Measurements from ENCODE around the gene INSR.

The INSR gene

DNA sequence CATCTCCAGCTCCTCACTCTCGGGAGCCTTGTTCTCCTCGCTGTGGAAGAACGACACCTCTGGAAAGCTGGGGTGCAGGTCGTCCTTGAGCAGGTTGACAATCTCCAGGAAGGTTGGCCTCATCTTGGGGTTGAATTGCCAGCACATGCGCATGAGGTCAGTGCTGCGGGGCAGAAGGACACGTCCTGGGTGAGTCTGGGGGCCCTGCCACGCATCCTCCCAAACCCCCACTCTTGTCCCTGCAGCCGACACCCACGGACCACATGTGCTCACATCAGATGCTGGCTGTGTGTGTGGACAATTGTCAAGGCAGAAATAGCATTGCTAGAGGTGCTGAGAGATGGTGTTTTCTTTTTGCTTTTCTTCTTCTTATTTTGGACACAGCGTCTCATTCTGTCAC is 177.0 kb downstream of the INSR start:
- no peak for TF ChIP-seq NFIC (IDR thresholded peaks at IDR 0.05)
- no peak for TF ChIP-seq ZBTB7A (IDR thresholded peaks at IDR 0.05; ENCODE audit: low read depth)
- no peak for TF ChIP-seq YY1 (IDR thresholded peaks at IDR 0.05; ENCODE audit: low read depth)
- no peak for TF ChIP-seq CREB1 (IDR thresholded peaks at IDR 0.05; ENCODE audit: low read depth)
- no peak for TF ChIP-seq CEBPB (IDR thresholded peaks at IDR 0.05)
- TF ChIP-seq EGR1 (IDR thresholded peaks at IDR 0.05) = no peak
- no peak for TF ChIP-seq MAX (IDR thresholded peaks at IDR 0.05)
- TF ChIP-seq TEAD4 (IDR thresholded peaks at IDR 0.05) = no peak
- TF ChIP-seq, protein P1, sequence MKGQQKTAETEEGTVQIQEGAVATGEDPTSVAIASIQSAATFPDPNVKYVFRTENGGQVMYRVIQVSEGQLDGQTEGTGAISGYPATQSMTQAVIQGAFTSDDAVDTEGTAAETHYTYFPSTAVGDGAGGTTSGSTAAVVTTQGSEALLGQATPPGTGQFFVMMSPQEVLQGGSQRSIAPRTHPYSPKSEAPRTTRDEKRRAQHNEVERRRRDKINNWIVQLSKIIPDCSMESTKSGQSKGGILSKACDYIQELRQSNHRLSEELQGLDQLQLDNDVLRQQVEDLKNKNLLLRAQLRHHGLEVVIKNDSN (IDR thresholded peaks at IDR 0.05) = no peak
- TF ChIP-seq TCF12 (IDR thresholded peaks at IDR 0.05; ENCODE audit: low read depth) = no peak
- no peak for TF ChIP-seq REST (IDR thresholded peaks at IDR 0.05; ENCODE audit: low read depth)
- no peak for TF ChIP-seq TAF1 (IDR thresholded peaks at IDR 0.05; ENCODE audit: low read depth)
- no peak for TF ChIP-seq RAD21 (IDR thresholded peaks at IDR 0.05; ENCODE audit: low read depth)
- TF ChIP-seq EP300 (IDR thresholded peaks at IDR 0.05; ENCODE audit: borderline replicate concordance) = no peak
- TF ChIP-seq FOXM1 (IDR thresholded peaks at IDR 0.05; ENCODE audit: borderline replicate concordance, low read depth) = no peak

DNA sequence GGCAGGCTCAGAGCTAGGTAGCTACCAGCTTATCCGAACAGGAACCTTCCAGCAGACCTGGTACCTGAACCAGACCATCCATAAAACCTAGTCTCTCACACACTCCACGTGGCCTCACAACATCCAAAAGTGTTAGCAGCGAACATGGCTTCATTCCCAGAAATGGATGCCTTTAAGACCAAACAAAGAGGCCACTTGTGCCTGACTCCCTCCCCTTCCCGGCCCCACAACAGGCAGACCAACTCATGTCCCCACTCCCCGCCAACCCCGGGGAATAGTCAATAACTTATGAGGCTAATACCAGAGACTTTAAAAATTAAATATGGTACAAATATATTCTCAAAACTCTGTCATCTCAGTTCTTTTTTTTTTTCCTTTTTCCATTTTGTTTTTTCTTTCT is 178.5 kb downstream of the INSR start:
- TF ChIP-seq TEAD4 (IDR thresholded peaks at IDR 0.05) (no peak), TCF12 (IDR thresholded peaks at IDR 0.05; ENCODE audit: low read depth) (no peak), EGR1 (IDR thresholded peaks at IDR 0.05) (no peak), YY1 (IDR thresholded peaks at IDR 0.05; ENCODE audit: low read depth) (no peak), FOXM1 (IDR thresholded peaks at IDR 0.05; ENCODE audit: borderline replicate concordance, low read depth) (no peak), NFIC (IDR thresholded peaks at IDR 0.05) (no peak), ZBTB7A (IDR thresholded peaks at IDR 0.05; ENCODE audit: low read depth) (no peak), CREB1 (IDR thresholded peaks at IDR 0.05; ENCODE audit: low read depth) (no peak), TAF1 (IDR thresholded peaks at IDR 0.05; ENCODE audit: low read depth) (no peak), EP300 (IDR thresholded peaks at IDR 0.05; ENCODE audit: borderline replicate concordance) (no peak), CEBPB (IDR thresholded peaks at IDR 0.05) (no peak), RAD21 (IDR thresholded peaks at IDR 0.05; ENCODE audit: low read depth) (no peak), REST (IDR thresholded peaks at IDR 0.05; ENCODE audit: low read depth) (no peak)
- TF ChIP-seq, protein P1 (IDR thresholded peaks at IDR 0.05) = no peak

- TF ChIP-seq CREB1 (IDR thresholded peaks at IDR 0.05; ENCODE audit: low read depth) (no peak), REST (IDR thresholded peaks at IDR 0.05; ENCODE audit: low read depth) (peak; percentile 81), YY1 (IDR thresholded peaks at IDR 0.05; ENCODE audit: low read depth) (no peak), TAF1 (IDR thresholded peaks at IDR 0.05; ENCODE audit: low read depth) (no peak), MAX (IDR thresholded peaks at IDR 0.05) (no peak)
Measured at GRCh38 chr19:7113233-7113632, 181.0 kb downstream of the INSR start.

DNA sequence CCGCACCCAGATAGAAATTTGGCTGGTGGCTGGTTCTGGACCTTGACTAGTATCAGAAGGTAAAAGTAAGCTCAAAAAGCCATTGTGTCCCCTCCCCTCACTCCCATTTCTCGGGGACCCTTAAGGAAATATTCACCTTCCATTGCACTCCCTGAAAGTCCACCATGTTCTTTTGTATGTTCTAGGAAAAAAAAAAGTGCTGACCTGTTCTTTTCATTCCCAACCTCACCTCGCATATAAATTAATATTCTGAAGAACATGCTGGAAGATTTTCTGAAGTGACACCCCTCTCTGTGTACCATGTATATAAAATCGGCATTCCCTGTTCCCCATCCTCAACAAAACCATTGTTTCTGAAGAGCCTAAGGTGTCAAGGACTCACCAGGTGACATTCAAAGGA is 181.5 kb downstream of the INSR start:
- no peak for TF ChIP-seq RAD21 (IDR thresholded peaks at IDR 0.05; ENCODE audit: low read depth)
- TF ChIP-seq TAF1 (IDR thresholded peaks at IDR 0.05; ENCODE audit: low read depth) = no peak
- TF ChIP-seq, protein P1 (IDR thresholded peaks at IDR 0.05) = no peak
- no peak for TF ChIP-seq TCF12 (IDR thresholded peaks at IDR 0.05; ENCODE audit: low read depth)
- TF ChIP-seq FOXM1 (IDR thresholded peaks at IDR 0.05; ENCODE audit: borderline replicate concordance, low read depth) = no peak
- TF ChIP-seq EGR1 (IDR thresholded peaks at IDR 0.05) = no peak
- TF ChIP-seq ZBTB7A (IDR thresholded peaks at IDR 0.05; ENCODE audit: low read depth) = no peak
- TF ChIP-seq EP300 (IDR thresholded peaks at IDR 0.05; ENCODE audit: borderline replicate concordance) = no peak
- TF ChIP-seq CREB1 (IDR thresholded peaks at IDR 0.05; ENCODE audit: low read depth) = no peak
- TF ChIP-seq TEAD4 (IDR thresholded peaks at IDR 0.05) = no peak
- TF ChIP-seq YY1 (IDR thresholded peaks at IDR 0.05; ENCODE audit: low read depth) = no peak
- TF ChIP-seq CEBPB (IDR thresholded peaks at IDR 0.05) = no peak
- no peak for TF ChIP-seq REST (IDR thresholded peaks at IDR 0.05; ENCODE audit: low read depth)
- TF ChIP-seq MAX (IDR thresholded peaks at IDR 0.05) = no peak
- no peak for TF ChIP-seq NFIC (IDR thresholded peaks at IDR 0.05)

Data from Ishikawa (cell line).